Panc1 (cell line): ENCODE data around the gene CFAP410. TPM values are rescaled to one million over a fixed set of nuclear protein-coding genes. Genes with fewer than 3 reads are reported as not detected.

Experiments
- ATAC-seq: fragments of 200-7000 bp; cut with Tn5 transposase; 2 replicates; pipeline ENCODE4 v1.9.1; 2020; ENCODE audit warnings: mild to moderate bottlenecking, moderate library complexity
- BruUV-seq: library from RNA; stranded (reverse); fragments of 400-500 nt; replicated peaks from 2 replicates; lab custom pipeline; 2021; lab: Mats Ljungman, UMichigan
- CTCF ChIA-PET: fragments of 300-600 bp; sonication (Branson Sonifier 250); formaldehyde crosslinking; loops from one replicate; lab custom pipeline; 2022; ENCODE audit warnings: antibody characterized with exemption; lab: Charles Lee
- POLR2A ChIA-PET: fragments of 300-600 bp; sonication (Branson Sonifier 250); formaldehyde crosslinking; loops from one replicate; lab custom pipeline; 2022; ENCODE audit warnings: antibody characterized with exemption; lab: Charles Lee
- DNase-seq: peaks from one replicate; pipeline ENCODE4 v3.0.0-alpha.2; 2010; ENCODE audit warnings: low read depth, low spot score
- H3K27ac ChIP-seq: 2 replicates; pipeline ENCODE4 v1.5.1; 2011; ENCODE audit warnings: mild to moderate bottlenecking, low read length, inconsistent platforms
- H3K27me3 ChIP-seq: fragments of 200-500 bp; sonication (Bioruptor generic); 2 replicates; pipeline ENCODE4 v1.6.0; 2014; ENCODE audit warnings: low read length, inconsistent platforms; ENCODE audit not compliant: control insufficient read depth, insufficient read depth
- H3K36me3 ChIP-seq: fragments of 200-500 bp; sonication (Bioruptor generic); 2 replicates; pipeline ENCODE4 v1.5.1; 2014; ENCODE audit warnings: inconsistent platforms, mild to moderate bottlenecking, low read length, moderate library complexity; ENCODE audit not compliant: control insufficient read depth, insufficient read depth
- H3K4me1 ChIP-seq: 2 replicates; pipeline ENCODE4 v1.5.1; 2011; ENCODE audit warnings: inconsistent platforms, mild to moderate bottlenecking, low read length, moderate library complexity; ENCODE audit not compliant: control insufficient read depth, insufficient read depth
- H3K4me3 ChIP-seq, 2 experiments: 2 replicates each; pipeline ENCODE4 v1.5.1; 2011 to 2012; ENCODE audit warnings: low read depth in 2 of 2, low read length in 2 of 2, mild to moderate bottlenecking in 2 of 2, inconsistent platforms in 1 of 2, moderate library complexity in 1 of 2
- H3K9me3 ChIP-seq: fragments of 200-500 bp; sonication (Bioruptor generic); 2 replicates; pipeline ENCODE4 v1.5.1; 2014; ENCODE audit warnings: low read depth, mild to moderate bottlenecking, inconsistent platforms, low read length, moderate library complexity; ENCODE audit not compliant: control insufficient read depth, insufficient read depth
- CTCF ChIP-seq: fragments of 450-650 bp; IDR thresholded peaks from 2 replicates; pipeline ENCODE4 v1.5.1; 2017; ENCODE audit warnings: mild to moderate bottlenecking
- POLR2AphosphoS5 ChIP-seq: IDR thresholded peaks from 2 replicates; pipeline ENCODE4 v1.6.1; 2012; ENCODE audit warnings: mild to moderate bottlenecking, low read depth, low read length, moderate library complexity
- REST ChIP-seq, 2 experiments: IDR thresholded peaks; 2 replicates each; pipeline ENCODE4 v1.6.1; 2011 to 2012; ENCODE audit warnings: low read depth in 2 of 2, control low read depth in 1 of 2, low read length in 1 of 2, mild to moderate bottlenecking in 1 of 2, moderate library complexity in 1 of 2; ENCODE audit not compliant: insufficient read depth in 1 of 2
- SIN3A ChIP-seq: IDR thresholded peaks from 2 replicates; pipeline ENCODE4 v1.6.1; 2012; ENCODE audit warnings: low read depth, mild to moderate bottlenecking, low read length, moderate library complexity, borderline replicate concordance; ENCODE audit not compliant: insufficient read depth
- TCF7L2 ChIP-seq: IDR thresholded peaks from 2 replicates; pipeline ENCODE4 v1.6.1; 2011; ENCODE audit warnings: mild to moderate bottlenecking, low read depth, low read length, inconsistent platforms
- in situ Hi-C: cut with HindIII; loops from 2 replicates; pipeline ENCODE4 v1.10.0; 2016; ENCODE audit warnings: low sequenced_read_pairs, low pct_unique_long_range_greater_than_20kb
- intact Hi-C: fragments of 100-400 bp; cut with micrococcal nuclease; formaldehyde crosslinking; loops from one replicate; pipeline ENCODE4 v1.10.0; 2022; ENCODE audit not compliant: unreplicated experiment
- total RNA-seq: library from RNA; stranded (reverse); gene quantifications from one replicate; pipeline ENCODE4 v1.2.1, GENCODE V29; 2021; ENCODE audit not compliant: unreplicated experiment

Gene CFAP410
- total RNA-seq, 1 experiment from 2014 or later: 11.8 TPM

GRCh38 chr21:44286716-44287632 is 52.2 kb downstream of the CFAP410 start:
- in situ Hi-C loops: no loop called here
- POLR2A ChIA-PET: no interaction called here
- H3K4me3 ChIP-seq: no peak overlapping the region
- CTCF ChIA-PET: no interaction called here
- no peak for DNase-seq
- H3K36me3 ChIP-seq: no peaks in the 10 kb centered on the region
- H3K27ac ChIP-seq: no peak overlapping the region
- H3K4me1 ChIP-seq: no peaks in the 10 kb centered on the region; the same call in 1 of the 2 replicates
- no peaks in the 10 kb centered on the region for H3K9me3 ChIP-seq
- TF ChIP-seq TCF7L2: no peak
- TF ChIP-seq REST (IDR thresholded peaks at IDR 0.05; ENCODE audit: insufficient read depth in 1 of 2, low read depth in 2 of 2, low read length in 1 of 2): no peak
- BruUV-seq: no TSS peak
- intact Hi-C loops: no loop called here
- no peak for ATAC-seq
- H3K27me3 ChIP-seq: no peaks in the 10 kb centered on the region

- no TSS peak for BruUV-seq
- Histone ChIP-seq H3K36me3 (no peaks in the 10 kb centered on the region), H3K9me3 (no peaks in the 10 kb centered on the region), H3K27me3 (no peaks in the 10 kb centered on the region), H3K27ac (no peak overlapping the region), H3K4me3 (no peak overlapping the region), H3K4me1 (no peaks in the 10 kb centered on the region; the same call in 1 of the 2 replicates)
- TF ChIP-seq POLR2AphosphoS5 (no peak), SIN3A (no peak), TCF7L2 (no peak), CTCF (no peak), REST (IDR thresholded peaks at IDR 0.05; ENCODE audit: insufficient read depth in 1 of 2, low read depth in 2 of 2, low read length in 1 of 2) (no peak)
- CTCF ChIA-PET: no interaction called here
- DNase-seq (no peak), ATAC-seq (no peak)
- POLR2A ChIA-PET: no interaction called here
- in situ Hi-C loops: no loop called here
- intact Hi-C loops: no loop called here
Measured at GRCh38 chr21:44286086-44286715, 53.0 kb downstream of the CFAP410 start.
